Parathyroid adenoma (tissue), 2 donors: Measurements from ENCODE around the gene MCC.

Source experiments
- H2AFZ ChIP-seq: fragments of 300-600 bp; sonication (generic); one replicate; pipeline ENCODE4 v1.7.0; 2017; ENCODE audit warnings: antibody characterized with exemption, mild to moderate bottlenecking
- H3K27ac ChIP-seq: fragments of 300-600 bp; sonication (generic); one replicate; pipeline ENCODE4 v1.7.0; 2017
- H3K27me3 ChIP-seq: fragments of 300-600 bp; sonication (generic); one replicate; pipeline ENCODE4 v1.7.0; 2017; ENCODE audit warnings: low read length; ENCODE audit not compliant: control insufficient read depth, insufficient read depth
- H3K36me3 ChIP-seq: fragments of 300-600 bp; sonication (generic); one replicate; pipeline ENCODE4 v1.7.0; 2017; ENCODE audit warnings: low read length; ENCODE audit not compliant: control insufficient read depth, insufficient read depth
- H3K4me1 ChIP-seq: fragments of 300-600 bp; sonication (generic); one replicate; pipeline ENCODE4 v1.7.0; 2017; ENCODE audit warnings: control low read depth
- H3K4me2 ChIP-seq: fragments of 300-600 bp; sonication (generic); one replicate; pipeline ENCODE4 v1.7.0; 2017; ENCODE audit warnings: low read length
- H3K4me3 ChIP-seq: fragments of 300-600 bp; sonication (generic); one replicate; pipeline ENCODE4 v1.7.0; 2017; ENCODE audit warnings: low read depth, low read length
- H3K79me2 ChIP-seq: fragments of 300-600 bp; sonication (generic); one replicate; pipeline ENCODE4 v1.7.0; 2017; ENCODE audit warnings: control low read depth
- H3K9ac ChIP-seq: fragments of 300-600 bp; sonication (generic); one replicate; pipeline ENCODE4 v1.7.0; 2017; ENCODE audit warnings: mild to moderate bottlenecking
- H3K9me3 ChIP-seq: fragments of 300-600 bp; sonication (generic); one replicate; pipeline ENCODE4 v1.7.0; 2017; ENCODE audit warnings: low read length; ENCODE audit not compliant: control insufficient read depth
- CTCF ChIP-seq: fragments of 300-600 bp; sonication (generic); IDR thresholded peaks from one replicate; pipeline ENCODE4 v1.7.0; 2017; ENCODE audit warnings: antibody characterized with exemption, mild to moderate bottlenecking
- donor health status: primary hyperparathyroidism.

Gene MCC

DNA sequence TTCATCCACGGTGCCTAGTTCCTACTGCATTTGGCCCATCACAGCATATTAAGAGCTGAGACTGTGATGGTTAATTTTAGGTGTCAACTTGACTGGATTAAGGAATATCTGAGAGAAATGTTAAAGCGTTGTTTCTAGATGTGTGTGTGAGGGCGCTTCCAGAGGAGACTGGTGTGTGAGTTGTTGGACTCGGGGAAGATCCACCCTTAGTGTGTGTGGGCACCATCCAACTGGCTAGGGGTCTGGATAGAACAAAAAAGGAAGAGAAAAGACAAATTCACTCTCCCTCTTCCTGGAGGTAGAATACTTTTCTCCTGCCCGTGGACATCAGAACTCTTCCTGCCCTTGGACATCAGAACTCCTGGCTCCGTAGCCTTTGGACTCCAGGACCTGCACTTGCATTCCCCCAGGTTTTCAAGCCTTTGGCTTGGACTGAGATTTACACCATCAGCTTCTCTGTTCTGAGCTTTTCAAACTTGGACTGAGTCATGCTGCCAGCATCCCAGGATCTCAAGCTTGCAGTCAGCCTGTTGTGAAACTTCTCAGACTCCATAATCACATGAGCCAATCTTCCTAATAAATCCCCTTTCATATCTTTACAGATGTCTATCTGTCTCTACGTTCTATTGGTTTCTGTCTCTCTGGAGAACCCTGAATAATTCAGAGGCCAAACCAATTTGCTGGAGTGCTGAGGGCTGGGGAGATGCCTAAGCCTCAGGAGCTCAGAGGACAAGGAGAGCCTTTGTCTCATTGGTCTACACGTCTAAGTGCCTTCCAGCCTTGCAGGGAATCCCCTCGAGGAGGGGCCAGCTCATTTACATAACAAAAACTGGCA lies 347.2 kb downstream of the MCC start:
- H3K4me2 ChIP-seq: peak overlapping the region; percentile 29

DNA sequence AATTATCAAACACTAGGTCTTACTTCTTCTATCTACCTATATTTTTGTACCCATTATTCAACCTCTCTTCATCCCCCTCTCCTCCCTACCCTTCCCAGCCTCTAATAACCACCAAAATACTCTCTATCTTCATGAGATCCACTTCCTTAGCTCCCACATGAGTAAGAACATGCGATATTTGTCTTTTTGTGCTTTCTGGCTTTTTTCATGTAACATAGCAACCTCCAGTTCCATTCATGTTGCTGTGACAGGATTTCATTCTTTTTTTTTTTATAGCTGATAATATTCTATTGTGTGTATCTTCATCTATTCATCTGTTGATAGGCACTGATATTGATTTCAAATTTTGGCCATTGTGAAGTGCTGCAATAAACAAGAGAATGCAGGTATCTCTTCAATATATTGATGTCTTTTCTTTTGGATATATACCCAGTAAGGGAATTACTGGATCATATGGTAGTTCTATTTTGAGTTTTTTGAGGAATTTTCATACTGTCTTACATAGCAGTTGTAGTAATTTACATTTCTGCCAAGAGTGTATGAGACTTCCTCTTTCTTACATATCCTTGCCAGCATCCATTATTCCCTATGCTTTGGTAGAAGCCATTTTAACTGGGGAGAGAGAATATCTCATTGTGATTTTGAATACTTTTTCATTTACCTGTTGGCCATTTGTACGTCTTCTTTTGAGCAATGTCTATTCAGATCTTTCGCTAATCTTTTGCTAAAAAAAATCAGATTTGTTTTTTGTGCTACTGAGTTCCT lies 354.9 kb downstream of the MCC start:
- Histone ChIP-seq H3K4me3 (no peak overlapping the region), H3K9ac (no peak overlapping the region), H3K4me1 (peaks cover 17% of the 10 kb centered on the region), H3K27ac (no peak overlapping the region), H3K27me3 (no peaks in the 10 kb centered on the region), H3K79me2 (peaks cover 57% of the 10 kb centered on the region), H2AFZ (no peak overlapping the region), H3K36me3 (no peaks in the 10 kb centered on the region), H3K9me3 (no peaks in the 10 kb centered on the region), H3K4me2 (no peak overlapping the region)
- no peak for TF ChIP-seq CTCF

More for the DNA sequence above, 347.2 kb downstream of the MCC start:
- Histone ChIP-seq H3K27me3 (no peaks in the 10 kb centered on the region), H3K9me3 (no peaks in the 10 kb centered on the region), H2AFZ (no peak overlapping the region), H3K79me2 (peaks cover 53% of the 10 kb centered on the region), H3K4me3 (no peak overlapping the region), H3K4me1 (peaks cover 46% of the 10 kb centered on the region), H3K36me3 (no peaks in the 10 kb centered on the region), H3K27ac (peak overlapping the region; percentile 81), H3K9ac (no peak overlapping the region)
- TF ChIP-seq CTCF: no peak

GRCh38 chr5:113132564-113132963 lies 355.7 kb downstream of the MCC start:
- H3K79me2 ChIP-seq: peaks cover 51% of the 10 kb centered on the region
- no peak for TF ChIP-seq CTCF

GRCh38 chr5:113128641-113129330 lies 359.5 kb downstream of the MCC start:
- Histone ChIP-seq H3K9ac (no peak overlapping the region), H3K27ac (peak overlapping the region; percentile 70), H3K4me1 (peaks cover 46% of the 10 kb centered on the region), H2AFZ (no peak overlapping the region), H3K4me3 (no peak overlapping the region), H3K79me2 (peaks cover 61% of the 10 kb centered on the region), H3K4me2 (peak overlapping the region; percentile 11), H3K36me3 (no peaks in the 10 kb centered on the region), H3K9me3 (no peaks in the 10 kb centered on the region), H3K27me3 (no peaks in the 10 kb centered on the region)
- no peak for TF ChIP-seq CTCF

More at GRCh38 chr5:113132564-113132963, 355.7 kb downstream of the MCC start:
- peaks cover 22% of the 10 kb centered on the region for H3K4me1 ChIP-seq
- H3K27me3 ChIP-seq: no peaks in the 10 kb centered on the region
- H3K27ac ChIP-seq: no peak overlapping the region
- H3K9me3 ChIP-seq: no peaks in the 10 kb centered on the region
- H3K4me3 ChIP-seq: no peak overlapping the region
- H2AFZ ChIP-seq: no peak overlapping the region
- H3K36me3 ChIP-seq: no peaks in the 10 kb centered on the region
- no peak overlapping the region for H3K9ac ChIP-seq
- no peak overlapping the region for H3K4me2 ChIP-seq
